Right lobe of liver (tissue), 6 donors: ENCODE data around the gene APOB. TPM values are rescaled to one million over a fixed set of nuclear protein-coding genes. Genes with fewer than 3 reads are reported as not detected.
A peak's percentile ranks its signal among the peaks of the same experiment; 100 is the strongest.

Experiments used
- ATAC-seq, 4 donors: fragments of 200-7000 bp; cut with Tn5 transposase; one replicate each; pipeline ENCODE4 v1.9.1; 2020; ENCODE audit warnings: mild to moderate bottlenecking in 4 of 4, moderate library complexity in 4 of 4
- DNase-seq, 3 donors: peaks; one replicate each; pipeline ENCODE4 v3.0.0-alpha.2; 2020
- H3K27ac ChIP-seq, 3 donors: fragments of 200-600 bp; one replicate each; pipeline ENCODE4 v1.8.0; 2022
- H3K27me3 ChIP-seq, 2 donors: fragments of 200-600 bp; one replicate each; pipeline ENCODE4 v1.8.0; 2022
- H3K36me3 ChIP-seq, 4 donors: fragments of 200-600 bp; sonication (generic) in 1 of 4; one replicate each; pipeline versions ENCODE4 v1.5.1 to v1.8.0; 2017 to 2022; ENCODE audit warnings: control low read depth in 1 of 4
- H3K4me1 ChIP-seq, 4 donors: fragments of 200-600 bp; sonication (generic) in 1 of 4; one replicate each; pipeline versions ENCODE4 v1.5.1 to v1.8.0; 2017 to 2022; ENCODE audit warnings: control low read depth in 1 of 4
- H3K4me3 ChIP-seq, 3 donors: fragments of 200-600 bp; one replicate each; pipeline ENCODE4 v1.8.0; 2022
- H3K9me3 ChIP-seq, 4 donors: fragments of 200-600 bp; sonication (generic) in 1 of 4; one replicate each; pipeline versions ENCODE4 v1.5.1 to v1.8.0; 2017 to 2022; ENCODE audit warnings: control low read depth in 1 of 4
- CTCF ChIP-seq, 4 donors: fragments of 200-600 bp in 3 of 4; fragments of 450-650 bp in 1 of 4; IDR thresholded peaks; one replicate each; pipeline versions ENCODE4 v1.5.1 to v1.8.0; 2016 to 2022; ENCODE audit warnings: antibody characterized with exemption in 4 of 4, mild to moderate bottlenecking in 2 of 4
- POLR2A ChIP-seq: fragments of 450-650 bp; IDR thresholded peaks from one replicate; pipeline ENCODE4 v1.6.1; 2017; ENCODE audit warnings: antibody characterized with exemption, mild to moderate bottlenecking
- WGBS: methylation state at CpG from one replicate; pipeline ENCODE4 v1.1.6; 2018; ENCODE audit warnings: low coverage, low lambda C conversion rate; ENCODE audit not compliant: insufficient coverage; ENCODE audit errors: missing lambda C conversion rate; 5-methylcytosine and 5-hydroxymethylcytosine counted together
- intact Hi-C, 2 donors: fragments of 100-400 bp; cut with DNase I; formaldehyde crosslinking; loops; one replicate each; pipeline versions ENCODE4 v1.11.2 to v1.14.1; 2022
- total RNA-seq, 6 experiments: library from RNA; depleted of rRNA in 2 of 6; stranded (reverse); fragments of >200 nt in 2 of 6; fragmentation: NEBNext Ultra II Directional in 3 of 6; extraction: Animal tissue kit (Norgen Biotek cat#: 25700) in 3 of 6; gene quantifications; one replicate each; pipeline versions ENCODE4 v1.1.0 to v1.2.4, GENCODE V29; 2016 to 2023
- donor health status: DM: no; HTN: yes; CAD: no.
- donor health status: DM: no; HTN: no; CAD: no.
- donor health status: DM: no; HTN: no; CAD: no.
- donor health status: DM: no; HTN: yes; CAD: no.
- donor health status: DM: no; HTN: yes; CAD: no.

APOB gene
- total RNA-seq, 6 experiments from 2014 or later: 2,615 to 3,271 (median 2,774) TPM

GRCh38 chr2:21017748-21018276 lies 26.1 kb downstream of the APOB start:
- Histone ChIP-seq H3K27me3 (no peaks in the 10 kb centered on the region), H3K9me3 (no peaks in the 10 kb centered on the region), H3K27ac (no peak overlapping the region), H3K4me3 (no peak overlapping the region), H3K4me1 (peaks cover 0 to 10% (median 0%) of the 10 kb centered on the region in 4 donors), H3K36me3 (peaks cover 0 to 100% (median 61%) of the 10 kb centered on the region in 4 donors)
- no peak for DNase-seq
- no peak for ATAC-seq
- WGBS: 80% methylated on average over 4 of the region's 4 CpGs
- intact Hi-C loops: no loop called here
- no peak for TF ChIP-seq CTCF (IDR thresholded peaks at IDR 0.05)
- TF ChIP-seq POLR2A: no peak

GRCh38 chr2:21015281-21015645 lies 28.6 kb downstream of the APOB start:
- 87% methylated on average over 3 of the region's 3 CpGs for WGBS
- peaks cover 0 to 10% (median 0%) of the 10 kb centered on the region in 4 donors for H3K4me1 ChIP-seq
- no peak for DNase-seq
- no peak overlapping the region for H3K4me3 ChIP-seq
- no peak for ATAC-seq
- H3K27me3 ChIP-seq: no peaks in the 10 kb centered on the region
- intact Hi-C loops: no loop called here
- no peaks in the 10 kb centered on the region for H3K9me3 ChIP-seq
- H3K27ac ChIP-seq: no peak overlapping the region
- TF ChIP-seq POLR2A: no peak
- no peak for TF ChIP-seq CTCF (IDR thresholded peaks at IDR 0.05)
- H3K36me3 ChIP-seq: peaks cover 0 to 100% (median 67%) of the 10 kb centered on the region in 4 donors

- TF ChIP-seq POLR2A (peak; percentile 9), CTCF (IDR thresholded peaks at IDR 0.05) (no peak)
- no peak overlapping the region for H3K27ac ChIP-seq
- ATAC-seq: no peak
- H3K4me3 ChIP-seq: no peak overlapping the region
- peaks cover 0 to 10% (median 0%) of the 10 kb centered on the region in 4 donors for H3K4me1 ChIP-seq
- WGBS: 59% methylated on average over 6 of the region's 6 CpGs
- no peak for DNase-seq
- no peaks in the 10 kb centered on the region for H3K27me3 ChIP-seq
- H3K36me3 ChIP-seq: peaks cover 0 to 100% (median 68%) of the 10 kb centered on the region in 4 donors
- intact Hi-C loops: no loop called here
- no peaks in the 10 kb centered on the region for H3K9me3 ChIP-seq
Observed at GRCh38 chr2:21014364-21015280, 29.3 kb downstream of the APOB start.

GRCh38 chr2:21013043-21013816 lies 30.6 kb downstream of the APOB start:
- Histone ChIP-seq H3K36me3 (peaks cover 0 to 100% (median 71%) of the 10 kb centered on the region in 4 donors), H3K4me3 (no peak overlapping the region), H3K27ac (no peak overlapping the region), H3K9me3 (no peaks in the 10 kb centered on the region), H3K27me3 (no peaks in the 10 kb centered on the region), H3K4me1 (peaks cover 0 to 10% (median 0%) of the 10 kb centered on the region in 4 donors)
- no peak for DNase-seq
- ATAC-seq: peak in 3 of 4 donors; percentile 0 to 6 (median 2)
- no peak for TF ChIP-seq CTCF (IDR thresholded peaks at IDR 0.05)
- TF ChIP-seq POLR2A: no peak
- WGBS: 55% methylated on average over 5 of the region's 8 CpGs
- intact Hi-C loops: no loop called here
